Activated naive CD4-positive, alpha-beta T cell treated with anti-CD3 and anti-CD28 coated beads, Interleukin-2, amount 50 U/mL, for 16 hours (primary cell): ENCODE data around the gene PJVK.
A peak's percentile ranks its signal among the peaks of the same experiment; 100 is the strongest.
"Not testable (repeated sequence)": the region's sequence is repeated elsewhere in the genome, so short reads cannot be mapped to it uniquely, and the experiment has no call there.

Source experiments
- DNase-seq: peaks from one replicate; pipeline ENCODE4 v3.0.0-alpha.2; 2020

The PJVK gene

DNA sequence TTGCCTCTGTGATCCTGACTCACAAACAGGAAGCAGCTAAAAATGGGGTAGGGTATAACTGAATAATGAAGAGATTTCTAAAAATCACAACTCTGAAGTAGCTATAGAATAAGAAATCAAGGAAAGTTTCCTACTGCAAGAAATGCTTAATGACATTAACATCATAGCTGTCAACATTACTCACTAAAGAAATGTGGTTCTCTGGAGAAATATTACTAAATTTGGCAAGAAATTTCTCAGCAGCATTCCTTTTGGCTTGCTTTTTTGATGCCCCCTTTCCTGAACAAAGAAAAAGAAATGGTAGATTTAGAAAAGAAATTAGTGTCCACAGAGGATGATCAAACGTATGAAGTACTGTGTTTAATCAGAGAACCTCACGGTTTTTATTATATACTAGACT, 9.8 kb upstream of the PJVK start:
- DNase-seq: no peak

GRCh38 chr2:178448968-178449661, 2.1 kb upstream of the PJVK start:
- no peak for DNase-seq

DNA sequence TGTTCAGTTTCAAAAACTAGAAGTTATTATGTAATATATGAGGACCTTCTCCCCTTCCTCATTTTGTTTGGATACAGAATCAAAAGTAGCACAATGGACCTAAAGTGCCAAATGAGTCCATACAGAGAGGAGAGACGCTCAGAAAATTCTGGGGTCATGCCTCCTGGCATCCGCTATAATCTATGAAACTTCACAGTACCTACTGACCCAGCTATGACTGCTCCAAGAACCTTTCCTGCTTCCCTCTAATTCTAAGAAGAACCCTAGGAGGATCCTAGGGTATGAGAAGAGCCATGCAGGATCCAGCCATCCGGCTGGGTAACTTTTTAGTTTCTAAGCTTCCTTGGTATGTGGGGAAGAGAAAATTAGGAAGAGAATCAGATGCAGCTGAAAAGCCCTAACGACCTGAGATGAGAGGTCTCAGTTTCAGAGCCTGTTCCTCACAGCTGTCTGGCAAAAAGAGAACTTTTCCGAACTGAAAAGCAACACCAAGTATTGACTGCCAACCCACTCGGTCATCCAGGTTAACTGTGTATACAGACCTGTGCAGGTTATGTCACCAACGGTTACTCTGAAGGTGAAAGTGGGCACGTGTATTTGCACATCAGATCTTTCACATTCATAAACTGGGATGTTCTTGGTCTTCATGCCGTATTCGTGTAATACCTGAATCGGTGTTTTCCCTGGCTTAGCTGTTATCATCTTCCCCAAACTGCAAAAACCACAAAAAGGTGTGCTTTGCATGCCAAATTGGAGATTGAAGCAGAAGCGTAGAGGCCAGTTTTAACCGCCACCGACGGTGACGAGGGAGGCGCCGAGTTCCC, 1.3 kb upstream of the PJVK start:
- DNase-seq: no peak

DNA sequence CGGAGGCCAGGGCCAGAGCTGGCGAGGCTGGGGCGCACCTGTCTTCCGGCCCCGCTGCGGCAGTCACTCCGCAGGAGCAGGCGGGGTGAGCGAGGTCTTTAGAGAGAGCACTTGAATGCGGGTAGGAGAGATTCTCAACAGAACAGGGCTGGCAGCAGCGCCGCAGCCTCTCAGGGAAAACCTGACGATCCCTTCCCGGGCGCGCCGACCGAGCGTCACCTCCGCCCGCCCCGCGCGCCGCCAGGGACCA, 729 bp upstream of the PJVK start:
- DNase-seq: no peak

DNA sequence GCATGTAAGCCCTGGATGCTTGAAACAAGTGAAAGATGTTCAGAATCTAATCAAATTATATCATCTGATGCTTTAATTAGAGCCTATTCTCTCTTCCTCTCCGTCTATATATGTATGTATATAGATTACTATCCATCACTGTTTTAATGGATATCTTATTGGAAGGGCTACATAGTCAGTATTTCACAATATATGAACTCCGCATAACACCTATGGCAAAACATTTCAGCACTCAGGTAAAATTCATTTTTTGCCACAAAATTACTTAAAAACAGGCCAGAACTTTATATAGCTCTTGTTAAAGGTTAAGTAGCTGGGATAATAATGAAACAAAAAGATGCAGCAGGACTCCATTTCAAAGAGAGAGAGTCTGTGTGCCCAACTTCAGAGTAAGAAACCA, 1.2 kb downstream of the PJVK start:
- DNase-seq: no peak

GRCh38 chr2:178452870-178453269, 1.7 kb downstream of the PJVK start:
- DNase-seq: no peak

DNA sequence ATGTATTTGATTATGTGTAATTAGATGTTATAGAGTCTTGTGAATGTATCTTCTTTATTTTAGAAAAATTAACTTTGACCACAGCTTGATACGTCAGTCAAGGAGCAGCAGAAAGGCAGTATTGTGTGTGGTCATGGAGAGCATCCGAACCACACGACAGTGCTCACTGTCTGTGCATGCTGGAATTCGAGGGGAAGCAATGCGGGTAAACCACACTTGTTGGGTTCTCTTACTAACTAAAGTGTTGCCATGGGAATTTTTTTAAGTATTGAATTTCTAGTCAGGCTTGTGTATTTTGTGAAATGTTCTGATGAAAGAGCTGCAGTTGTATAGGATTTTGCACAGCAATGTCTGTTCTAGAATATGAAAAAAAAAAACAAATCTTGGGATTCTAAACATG, 4.8 kb downstream of the PJVK start:
- DNase-seq: no peak

DNA sequence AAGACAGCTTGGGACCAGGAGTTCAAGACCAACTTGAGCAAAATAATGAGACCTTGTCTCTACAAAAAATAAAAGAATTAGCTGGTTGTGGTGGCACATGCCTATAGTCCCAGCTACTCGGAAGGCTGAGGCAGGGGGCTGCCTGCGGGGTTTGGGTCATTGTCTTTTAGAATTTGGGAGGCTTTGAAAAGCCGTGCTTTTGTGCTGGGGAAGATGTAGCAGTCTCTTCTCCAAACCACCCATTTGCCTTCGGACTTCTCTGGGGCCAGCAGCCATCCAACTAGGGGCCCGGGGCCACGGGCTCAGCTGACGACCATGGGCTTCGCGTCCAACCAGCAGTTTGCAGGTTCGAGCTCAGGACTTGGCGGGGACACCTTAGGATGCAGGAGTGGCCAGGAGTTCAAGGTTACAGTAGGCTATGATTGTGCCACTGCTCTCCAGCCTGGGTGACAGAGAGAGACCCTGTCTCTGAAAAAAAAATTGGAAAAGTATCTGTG, 6.3 kb downstream of the PJVK start:
- no peak for DNase-seq

DNA sequence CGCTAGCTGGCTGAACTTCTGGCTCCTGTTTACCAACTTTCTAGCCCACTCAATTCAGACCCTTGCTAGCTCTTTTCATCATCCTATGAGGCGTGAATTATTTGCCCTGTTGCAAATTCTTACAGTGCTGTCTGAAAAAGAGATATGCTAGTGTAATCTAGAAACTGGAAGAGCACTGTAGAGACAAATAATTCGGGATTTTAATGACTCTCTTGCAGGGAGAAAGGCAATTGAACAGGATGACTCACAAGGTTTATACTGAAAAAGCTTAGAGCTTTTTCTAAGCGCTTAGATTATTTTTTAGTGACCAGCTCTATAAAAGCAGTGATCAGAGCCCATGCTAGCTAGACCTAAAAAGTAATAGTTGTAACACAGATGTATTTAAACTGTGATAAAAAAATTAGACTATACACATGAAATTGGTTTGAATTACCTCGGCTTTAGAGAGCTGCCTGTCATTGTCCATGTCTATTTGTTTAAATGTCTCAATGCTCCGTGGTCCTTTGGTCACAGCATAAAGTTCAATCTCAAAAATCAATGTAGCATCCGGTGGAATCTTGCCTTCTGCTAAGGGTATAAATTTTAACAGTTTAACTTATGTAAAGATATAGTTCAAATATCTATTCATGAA, 18.2 kb downstream of the PJVK start:
- DNase-seq: no peak

GRCh38 chr2:178471313-178471712, 20.1 kb downstream of the PJVK start:
- not testable (repeated sequence) for DNase-seq

DNA sequence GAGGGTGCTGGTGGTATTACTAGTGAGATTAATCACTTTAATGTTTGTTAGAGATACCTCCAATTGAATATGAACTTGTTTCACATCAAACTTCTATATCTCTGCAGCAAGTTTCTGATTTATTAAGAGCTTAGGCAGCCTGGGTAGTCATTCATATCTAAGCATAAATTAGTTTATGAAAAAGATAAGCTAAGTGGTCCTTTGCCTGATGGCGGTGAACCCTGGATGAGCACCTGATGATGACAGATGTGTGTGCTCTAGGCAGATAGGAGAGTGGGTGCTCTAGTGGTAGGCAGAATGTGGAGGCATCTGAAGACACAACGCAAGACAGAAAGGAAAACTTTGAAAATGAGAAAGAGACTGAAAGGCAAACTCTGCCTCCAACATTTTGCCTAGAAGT, 22.2 kb downstream of the PJVK start:
- no peak for DNase-seq

DNA sequence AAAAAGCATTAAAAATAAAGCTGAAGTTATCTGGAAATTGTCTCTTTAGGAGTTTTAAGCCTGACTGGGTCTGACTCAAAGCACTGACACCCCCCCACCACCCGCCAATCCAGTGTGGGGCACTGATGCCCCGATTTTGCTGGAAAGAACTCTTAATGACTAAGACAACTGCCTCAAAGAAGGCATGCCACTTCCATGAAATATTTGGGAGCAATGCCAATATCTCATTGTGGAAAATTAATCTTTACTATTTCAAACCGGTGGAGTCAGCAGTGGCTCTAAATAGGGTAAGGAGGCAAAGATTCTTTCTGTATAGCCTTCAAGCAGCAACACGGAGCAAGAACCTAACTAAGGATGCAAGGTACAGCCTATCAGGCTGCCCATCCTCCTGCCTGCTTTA, 22.8 kb downstream of the PJVK start:
- no peak for DNase-seq

DNA sequence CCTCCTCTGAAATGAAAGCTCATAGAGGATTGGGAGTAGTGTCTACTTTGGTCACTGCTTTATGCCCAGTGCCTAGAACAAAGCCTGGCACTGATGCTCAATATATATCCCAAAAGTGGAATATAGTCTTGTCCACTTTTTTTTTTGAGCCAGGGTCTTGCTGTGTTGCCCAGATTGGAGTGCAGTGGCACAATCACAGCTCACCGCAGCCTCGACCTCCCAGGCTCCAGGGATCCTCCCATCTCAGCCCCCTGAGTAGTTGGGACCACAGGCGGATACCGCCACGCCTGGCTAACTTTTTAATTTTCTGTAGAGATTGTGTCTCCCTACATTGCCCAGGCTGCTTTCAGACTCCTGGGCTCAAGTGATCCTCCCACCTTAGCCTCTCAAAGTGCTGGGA, 23.4 kb downstream of the PJVK start:
- DNase-seq: no peak

- DNase-seq: no peak
These were observed 25.3 kb downstream of the PJVK start for GRCh38 chr2:178476477-178476876.

- DNase-seq: no peak
These were observed 26.4 kb downstream of the PJVK start for GRCh38 chr2:178477443-178478129.

- no peak for DNase-seq
These were observed 26.9 kb downstream of the PJVK start for GRCh38 chr2:178478130-178478438.

DNA sequence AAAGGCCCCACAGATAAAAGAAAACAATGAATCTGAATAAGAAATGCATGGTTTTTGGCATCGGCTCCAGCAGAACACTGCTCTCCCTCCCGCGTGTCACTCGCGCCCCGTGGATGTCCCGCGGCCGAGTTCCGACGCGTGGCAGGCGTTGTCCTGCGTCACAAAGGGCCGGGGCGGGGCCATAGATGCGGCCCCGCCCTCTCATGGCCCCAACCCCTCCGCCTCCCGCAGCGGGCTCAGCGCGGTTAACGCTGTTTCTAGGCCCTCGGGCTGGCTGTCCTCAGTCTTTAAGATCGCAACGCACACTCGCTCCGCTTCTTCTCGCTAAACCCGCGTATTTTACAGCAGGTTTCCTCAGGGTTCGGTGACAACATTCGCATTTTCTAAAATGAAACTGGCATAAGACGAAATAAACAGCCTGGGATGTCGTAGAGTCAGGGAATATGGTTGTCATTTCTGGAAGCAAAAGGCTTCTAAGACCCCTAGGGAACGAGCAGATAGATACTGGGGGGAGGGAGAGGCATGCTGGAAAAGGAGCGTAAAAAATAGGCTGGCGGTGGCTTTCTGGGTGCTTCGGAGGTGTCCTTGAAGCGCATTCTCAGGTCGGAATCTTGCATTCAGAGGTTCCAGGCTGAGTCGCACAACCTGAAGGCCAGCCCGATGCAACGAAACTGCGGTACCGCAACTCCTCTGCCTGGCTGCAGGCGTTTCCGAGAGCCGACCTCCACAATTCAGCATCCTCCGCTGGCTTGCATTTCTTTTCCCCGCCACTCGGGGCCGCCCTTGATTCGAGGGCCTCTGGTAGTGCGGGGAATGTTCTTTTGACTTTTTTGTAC, 27.5 kb downstream of the PJVK start, which contains the start of gene FKBP7:
Gene FKBP7, minus strand, starts transcription at position 162 of the 836 bp plus-strand sequence. Its CDS starts 101 bp downstream, at position 61.
- DNase-seq: peak; percentile 82

- no peak for DNase-seq
These were observed 28.1 kb downstream of the PJVK start for GRCh38 chr2:178479275-178479616.

- DNase-seq: no peak
These were observed 28.6 kb downstream of the PJVK start for GRCh38 chr2:178479758-178480226.

- peak; percentile 63 for DNase-seq
These were observed 29.3 kb downstream of the PJVK start, which contains the start of gene PLEKHA3 for GRCh38 chr2:178480227-178481181. PLEKHA3 (plus strand) TSS chr2:178480457; CDS start chr2:178480870, 413 bp downstream.

DNA sequence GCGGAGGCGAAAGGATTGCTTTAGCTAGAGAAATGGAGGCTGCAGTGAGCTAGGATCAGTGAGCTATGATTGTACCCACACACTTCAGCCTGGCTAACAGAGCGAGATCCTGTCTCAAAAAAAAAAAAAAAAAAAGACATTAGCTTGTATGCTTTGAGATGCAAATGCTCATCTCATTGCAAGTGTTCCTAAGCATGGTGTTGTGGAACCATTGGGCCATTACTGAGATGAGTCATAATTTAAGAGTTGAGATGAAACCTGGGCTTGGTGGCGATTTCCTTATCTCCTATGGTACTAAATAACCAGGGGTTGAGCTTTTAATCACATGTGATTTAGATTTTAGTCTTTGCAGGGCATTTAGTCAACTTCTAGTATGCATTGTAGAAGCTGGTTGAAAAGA, 31.3 kb downstream of the PJVK start:
- DNase-seq: no peak
